MG63 (cell line): ENCODE data around the gene TFIP11. TPM values are rescaled to one million over a fixed set of nuclear protein-coding genes. Genes with fewer than 3 reads are reported as not detected.

Experiments
- DNase-seq: peaks from one replicate; pipeline ENCODE4 v3.0.0-alpha.2; 2020
- H3K27me3 ChIP-seq: fragments of 250-450 bp; sonication (Bioruptor Pico); 2 replicates; pipeline ENCODE4 v1.5.1; 2020; ENCODE audit warnings: mild to moderate bottlenecking, moderate library complexity
- H3K36me3 ChIP-seq: fragments of 250-450 bp; sonication (Bioruptor Pico); 2 replicates; pipeline ENCODE4 v1.5.1; 2020; ENCODE audit warnings: mild to moderate bottlenecking, moderate library complexity
- H3K4me3 ChIP-seq: fragments of 250-450 bp; sonication (Bioruptor Pico); 2 replicates; pipeline ENCODE4 v1.5.1; 2020; ENCODE audit warnings: mild to moderate bottlenecking, moderate library complexity
- H3K9me3 ChIP-seq: fragments of 250-450 bp; sonication (Bioruptor Pico); 2 replicates; pipeline ENCODE4 v1.5.1; 2020; ENCODE audit warnings: mild to moderate bottlenecking, moderate library complexity
- total RNA-seq: library from RNA; depleted of rRNA; stranded (reverse); fragments of >200 nt; shearing (Covaris generic); gene quantifications from 2 replicates; pipeline ENCODE4 v1.2.3, GENCODE V29; 2014; ENCODE audit warnings: low replicate concordance

The TFIP11 gene
- total RNA-seq, 1 experiment from 2014 or later: 37.6 TPM

DNA sequence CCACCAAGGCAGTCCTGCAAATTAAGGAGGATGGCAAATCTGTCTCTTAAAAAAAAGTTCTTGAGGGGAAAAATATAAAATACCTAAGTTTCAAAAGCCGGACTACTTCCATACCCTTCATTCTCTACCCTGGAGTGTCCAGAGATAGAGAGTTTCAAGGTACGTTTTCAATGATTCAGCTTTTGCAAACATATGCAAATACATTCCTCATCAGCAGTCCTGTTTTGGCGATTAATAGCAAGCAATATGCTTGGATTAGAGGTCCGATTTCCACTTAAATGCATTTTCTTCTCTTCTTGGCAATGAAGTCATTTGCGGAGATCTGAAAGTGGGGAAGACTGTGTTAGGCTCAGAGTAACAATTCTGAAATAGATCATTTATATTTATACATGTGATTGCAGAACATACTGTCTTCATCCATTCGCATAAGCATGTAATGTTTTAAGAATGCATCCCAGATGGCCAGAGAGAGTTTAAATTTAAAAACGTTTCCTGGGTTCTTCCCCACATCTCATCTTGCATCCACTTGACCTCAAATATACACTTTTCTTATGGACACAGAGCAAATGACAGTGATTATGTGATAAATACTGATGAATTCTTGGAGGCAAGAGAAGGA, 13.8 kb upstream of the TFIP11 start:
- no peaks in the 10 kb centered on the region; the same call in none of the 2 replicates for H3K36me3 ChIP-seq
- no peaks in the 10 kb centered on the region for H3K9me3 ChIP-seq
- no peak for DNase-seq
- no peaks in the 10 kb centered on the region for H3K27me3 ChIP-seq
- H3K4me3 ChIP-seq: no peak overlapping the region

DNA sequence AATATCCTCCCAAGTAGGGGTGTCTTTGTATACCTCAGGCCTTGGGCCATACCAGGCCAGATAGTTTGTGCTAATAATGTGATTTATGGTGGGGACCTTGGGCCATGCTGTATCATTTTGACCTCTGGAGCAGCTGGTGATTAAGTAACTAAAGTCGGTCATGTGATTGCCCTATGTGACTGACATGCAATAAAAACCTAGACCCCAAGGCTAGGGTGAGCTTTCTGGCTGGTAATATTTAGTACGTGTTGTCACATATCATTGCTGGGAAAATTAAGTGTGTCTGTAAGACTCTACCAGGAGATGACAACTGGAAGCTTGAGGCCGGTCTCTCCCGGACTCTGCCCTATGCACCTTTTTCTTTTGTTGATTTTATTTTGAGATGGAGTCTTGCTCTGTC, 12.6 kb upstream of the TFIP11 start:
- H3K4me3 ChIP-seq: no peak overlapping the region
- H3K36me3 ChIP-seq: no peaks in the 10 kb centered on the region; the same call in none of the 2 replicates
- DNase-seq: no peak
- no peaks in the 10 kb centered on the region for H3K27me3 ChIP-seq
- no peaks in the 10 kb centered on the region for H3K9me3 ChIP-seq

DNA sequence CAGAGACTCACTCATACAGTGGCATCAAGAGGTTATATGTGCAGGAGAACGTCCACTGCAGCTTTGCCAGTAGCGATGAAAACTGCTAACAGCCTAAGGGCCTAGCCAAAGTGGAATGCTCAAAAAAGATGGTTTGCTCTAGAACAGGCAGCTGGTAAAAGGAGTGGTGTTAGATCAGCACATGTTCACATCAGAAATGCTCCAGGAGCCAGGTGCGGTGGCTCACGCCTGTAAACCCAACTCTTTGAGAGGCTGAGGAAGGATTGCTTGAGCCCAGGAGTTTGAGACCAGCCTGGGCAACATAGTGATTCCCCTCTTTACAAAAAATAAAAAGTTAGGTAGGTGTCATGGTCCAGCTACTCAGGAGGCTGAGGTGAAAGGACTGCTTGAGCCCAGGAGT, 10.3 kb upstream of the TFIP11 start:
- Histone ChIP-seq H3K36me3 (no peaks in the 10 kb centered on the region; the same call in 1 of the 2 replicates), H3K9me3 (no peaks in the 10 kb centered on the region), H3K27me3 (no peaks in the 10 kb centered on the region), H3K4me3 (no peak overlapping the region)
- DNase-seq: no peak

DNA sequence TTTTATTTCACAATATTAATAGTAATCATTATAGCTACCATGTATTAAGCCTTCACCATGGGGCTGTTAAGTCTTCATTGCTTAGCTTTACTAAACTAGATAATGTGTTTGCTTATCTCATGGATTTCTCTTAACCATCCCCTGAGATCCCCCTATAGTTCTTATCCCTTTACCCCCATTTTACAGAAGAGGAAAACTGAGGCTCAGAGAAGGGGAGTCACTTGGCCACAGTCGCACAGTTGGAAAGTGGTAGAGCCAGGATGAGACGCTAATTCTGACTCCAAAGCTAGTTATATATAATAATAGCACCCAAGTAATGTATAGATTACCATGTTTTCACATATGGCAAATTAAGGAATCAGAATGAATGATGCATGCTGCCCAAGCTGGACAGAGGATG, 9.7 kb upstream of the TFIP11 start:
- no peak overlapping the region for H3K4me3 ChIP-seq
- DNase-seq: no peak

DNA sequence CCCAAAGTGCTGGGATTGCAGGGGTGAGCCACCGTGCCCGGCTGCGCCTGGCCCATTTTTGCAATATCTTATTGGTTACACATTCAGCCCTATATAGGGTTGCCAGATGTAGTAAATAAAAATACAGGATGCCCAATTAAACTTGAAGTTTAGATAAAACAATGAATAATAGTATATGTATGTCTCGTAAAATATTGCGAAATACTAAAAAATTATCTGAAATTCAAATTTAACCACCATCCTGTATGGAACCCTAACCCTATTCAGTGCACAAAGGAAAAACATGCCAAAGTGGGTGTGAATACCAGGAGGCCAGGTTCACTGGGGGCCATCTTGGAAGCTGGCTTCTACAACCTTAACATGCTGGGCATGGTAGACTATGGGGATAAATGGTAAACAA, 5.2 kb upstream of the TFIP11 start:
- no peaks in the 10 kb centered on the region for H3K9me3 ChIP-seq
- H3K27me3 ChIP-seq: no peaks in the 10 kb centered on the region
- H3K4me3 ChIP-seq: no peak overlapping the region
- DNase-seq: no peak
- no peaks in the 10 kb centered on the region for H3K36me3 ChIP-seq

More for the DNA sequence above, 9.7 kb upstream of the TFIP11 start:
- Histone ChIP-seq H3K36me3 (no peaks in the 10 kb centered on the region; the same call in 1 of the 2 replicates), H3K27me3 (no peaks in the 10 kb centered on the region), H3K9me3 (no peaks in the 10 kb centered on the region)

DNA sequence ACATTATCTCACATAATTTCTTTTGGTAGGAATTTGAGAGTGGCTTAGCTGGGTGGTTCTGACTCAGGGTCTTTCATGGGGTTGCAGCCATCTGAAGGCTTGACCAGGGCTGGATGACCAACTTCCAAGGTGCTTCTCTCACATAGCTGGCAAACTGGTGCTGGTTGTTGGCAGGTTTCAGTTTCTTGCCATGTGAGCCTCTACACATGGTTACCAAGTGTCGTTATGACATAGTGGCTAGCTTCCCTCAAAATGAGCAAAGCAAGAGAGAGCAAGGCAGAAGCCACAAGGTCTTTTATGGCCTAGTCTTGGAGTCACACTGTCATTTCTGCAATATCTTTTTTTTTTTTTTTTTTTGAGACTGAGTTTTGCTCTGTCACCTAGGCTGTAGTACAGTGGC, 4.2 kb upstream of the TFIP11 start:
- H3K27me3 ChIP-seq: no peaks in the 10 kb centered on the region
- H3K9me3 ChIP-seq: no peaks in the 10 kb centered on the region
- no peak overlapping the region for H3K4me3 ChIP-seq
- H3K36me3 ChIP-seq: peaks cover 2% of the 10 kb centered on the region; the same call in 1 of the 2 replicates
- DNase-seq: no peak

DNA sequence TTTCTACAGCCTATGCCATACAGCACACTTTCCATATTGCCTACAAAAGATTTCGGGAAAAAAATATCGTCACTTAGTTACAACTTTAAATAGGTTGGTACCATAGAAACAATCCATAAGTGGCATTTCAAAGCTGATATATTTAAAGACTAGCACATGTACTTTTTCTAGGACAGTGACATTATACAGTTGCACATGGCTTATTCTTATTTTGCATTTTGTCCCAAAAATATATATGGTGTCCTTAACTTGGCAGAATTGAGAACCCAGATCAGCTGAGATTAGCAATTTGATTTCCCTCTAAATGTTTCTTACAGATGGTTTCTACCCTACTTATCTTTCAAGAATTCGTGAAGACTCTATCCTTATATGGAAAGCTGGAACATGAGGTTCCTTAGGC, 3.7 kb upstream of the TFIP11 start:
- H3K9me3 ChIP-seq: no peaks in the 10 kb centered on the region
- H3K36me3 ChIP-seq: peaks cover 2% of the 10 kb centered on the region; the same call in 1 of the 2 replicates
- H3K27me3 ChIP-seq: no peaks in the 10 kb centered on the region
- H3K4me3 ChIP-seq: no peak overlapping the region
- DNase-seq: no peak

DNA sequence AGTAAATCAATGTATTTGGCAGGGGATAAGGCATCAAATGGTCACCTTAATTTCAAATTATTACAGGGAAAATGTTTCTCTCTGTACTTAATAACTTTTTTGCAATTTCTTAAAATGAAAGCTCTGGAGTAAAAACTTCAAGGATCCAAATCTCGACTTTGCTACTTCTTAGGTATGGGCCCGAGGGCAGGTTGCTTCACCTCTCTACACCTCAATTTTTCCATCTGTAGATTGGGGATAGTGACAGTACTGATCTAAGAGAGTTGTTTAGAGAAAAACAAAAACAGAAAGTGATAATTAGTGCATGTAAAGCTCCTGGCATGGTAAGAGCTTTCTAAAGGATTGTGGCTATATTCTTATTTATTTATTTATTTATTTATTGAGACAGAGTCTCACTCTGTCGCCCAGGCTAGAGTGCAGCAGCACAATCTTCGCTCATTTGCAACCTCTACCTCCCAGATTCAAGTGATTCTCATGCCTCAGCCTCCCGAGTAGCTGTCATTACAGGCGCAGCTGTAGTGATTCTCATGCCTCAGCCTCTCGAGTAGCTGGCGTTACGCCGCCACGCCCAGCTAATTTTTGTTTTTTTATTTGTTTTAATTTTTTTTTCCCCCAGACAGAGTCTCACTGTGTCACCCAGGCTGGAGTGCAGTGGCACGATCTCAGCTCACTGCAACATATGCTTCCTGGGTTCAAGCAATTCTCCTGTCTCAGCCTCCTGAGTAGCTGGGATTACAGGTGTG, 2.3 kb upstream of the TFIP11 start:
- H3K4me3 ChIP-seq: no peak overlapping the region
- no peak for DNase-seq
- H3K9me3 ChIP-seq: no peaks in the 10 kb centered on the region
- H3K27me3 ChIP-seq: no peaks in the 10 kb centered on the region
- H3K36me3 ChIP-seq: peaks cover 14% of the 10 kb centered on the region

DNA sequence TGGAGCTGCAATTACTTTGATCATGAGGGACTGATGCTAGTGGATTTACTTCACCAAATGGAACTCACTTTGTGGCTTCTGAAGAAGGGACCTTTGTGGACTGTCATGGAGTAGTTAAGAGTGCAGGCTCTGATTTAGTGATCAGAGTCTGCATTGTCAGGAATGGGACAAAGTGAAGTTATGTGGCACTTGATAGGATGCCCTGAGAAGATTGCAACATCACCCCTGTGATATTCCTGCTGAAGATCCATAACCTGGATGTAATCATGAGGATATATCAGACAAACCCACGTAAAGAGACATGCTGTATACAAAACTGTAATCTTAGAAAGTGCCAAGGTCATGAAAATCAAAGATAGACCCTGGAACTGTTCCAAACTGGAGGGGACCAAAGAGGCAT, 1.6 kb upstream of the TFIP11 start:
- no peak overlapping the region for H3K4me3 ChIP-seq
- H3K27me3 ChIP-seq: no peaks in the 10 kb centered on the region
- DNase-seq: no peak
- no peaks in the 10 kb centered on the region for H3K9me3 ChIP-seq
- H3K36me3 ChIP-seq: peaks cover 22% of the 10 kb centered on the region

DNA sequence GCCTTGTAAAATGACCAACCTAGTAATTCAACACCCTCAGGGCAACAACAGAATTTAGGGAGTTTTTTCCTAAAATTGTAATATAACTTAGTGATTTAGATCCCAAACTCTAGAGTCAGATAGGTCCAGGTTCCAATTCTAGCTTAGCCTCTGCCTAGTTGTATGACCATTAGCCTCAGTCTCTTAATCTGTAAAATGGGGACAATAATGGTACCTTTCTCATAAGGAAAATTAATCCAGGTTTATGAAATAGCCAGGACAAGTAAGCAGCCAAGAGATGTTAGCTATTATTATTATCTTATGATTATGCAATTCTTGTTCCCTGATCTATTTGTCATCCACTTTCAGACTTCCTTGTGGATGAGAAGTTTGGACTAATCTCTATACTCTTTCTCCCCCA, 4.1 kb downstream of the TFIP11 start:
- Histone ChIP-seq H3K27me3 (no peaks in the 10 kb centered on the region), H3K36me3 (peaks cover 62% of the 10 kb centered on the region), H3K9me3 (no peaks in the 10 kb centered on the region), H3K4me3 (no peak overlapping the region)
- no peak for DNase-seq

DNA sequence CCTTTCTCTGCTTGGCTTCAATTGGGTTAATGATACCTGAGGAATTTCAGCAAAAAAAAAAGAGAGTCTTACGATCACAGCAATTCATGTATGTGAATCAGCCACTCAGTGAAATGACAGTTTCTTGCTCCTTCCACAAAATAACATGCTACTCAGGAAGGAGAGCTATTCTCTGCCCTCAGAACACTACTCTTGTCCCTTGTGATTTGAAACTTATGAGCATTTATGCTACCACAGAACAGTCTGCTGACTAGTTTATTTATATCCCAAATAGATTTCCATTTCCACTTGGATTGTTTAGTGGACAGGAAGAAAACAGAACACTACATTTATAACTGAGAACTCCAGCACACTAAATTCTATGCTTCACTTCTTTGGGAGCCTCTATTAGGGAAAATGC, 8.5 kb downstream of the TFIP11 start:
- Histone ChIP-seq H3K36me3 (peaks cover 77% of the 10 kb centered on the region), H3K27me3 (no peaks in the 10 kb centered on the region), H3K9me3 (no peaks in the 10 kb centered on the region), H3K4me3 (no peak overlapping the region)
- DNase-seq: no peak

DNA sequence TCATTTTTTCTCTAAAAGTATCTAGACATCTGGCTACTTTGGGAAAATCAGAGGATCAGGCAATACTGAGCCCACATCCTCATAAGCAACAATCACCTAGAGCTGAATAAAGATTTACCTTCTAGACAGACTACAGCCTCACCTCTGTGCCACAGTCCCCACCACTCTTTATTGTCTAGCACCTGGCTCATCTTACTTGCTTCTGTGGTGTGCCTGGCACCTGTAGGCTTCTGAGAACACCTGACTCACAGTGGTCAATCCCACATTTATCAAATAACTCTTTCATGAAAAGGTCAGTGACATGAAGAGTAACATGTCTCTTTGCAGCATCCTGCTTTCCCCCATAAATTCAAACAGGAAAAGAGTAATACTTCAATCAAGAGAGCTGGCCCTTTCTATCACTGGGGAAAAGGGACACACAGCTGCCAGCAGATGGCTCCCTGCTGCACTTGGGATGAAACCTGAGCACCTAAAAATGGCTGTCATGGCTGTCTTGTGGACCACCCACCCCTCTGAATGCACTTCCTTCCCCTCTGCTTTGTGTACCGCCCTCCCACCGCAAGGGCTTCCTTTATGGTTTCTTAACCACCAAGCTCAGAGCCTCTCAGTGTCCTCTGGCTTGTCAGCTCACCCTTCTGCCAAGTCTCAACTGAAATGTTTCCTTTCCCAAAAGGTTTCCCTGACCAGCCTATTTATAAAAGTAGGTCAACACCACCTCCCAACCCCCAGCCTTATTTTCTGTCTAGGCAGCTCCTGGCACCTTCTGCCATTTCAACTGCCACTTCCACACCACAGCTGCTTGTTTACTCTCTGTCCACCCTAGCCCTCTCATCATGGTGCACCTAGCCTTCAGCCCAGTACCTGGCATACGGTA, 9.3 kb downstream of the TFIP11 start:
- H3K9me3 ChIP-seq: no peaks in the 10 kb centered on the region
- H3K4me3 ChIP-seq: no peak overlapping the region
- no peak for DNase-seq
- peaks cover 74% of the 10 kb centered on the region for H3K36me3 ChIP-seq
- H3K27me3 ChIP-seq: no peaks in the 10 kb centered on the region

DNA sequence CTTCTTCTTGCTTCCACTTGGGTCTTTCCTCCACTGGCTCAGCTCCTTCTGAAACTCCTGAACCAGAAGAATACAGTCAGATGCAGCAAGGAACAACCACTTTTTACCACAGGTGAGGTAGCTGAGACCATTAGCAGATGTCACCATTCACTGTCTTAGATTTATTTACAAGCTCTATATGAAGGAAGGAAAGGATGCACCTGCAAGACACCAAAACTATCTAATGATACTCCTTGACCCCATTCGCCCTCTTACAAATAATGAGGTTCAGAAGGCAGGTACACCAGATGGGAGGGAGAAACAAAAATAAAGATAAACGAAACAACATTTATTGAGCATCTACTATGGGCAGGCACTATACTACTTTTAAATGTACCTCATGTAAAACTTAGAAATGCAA, 10.3 kb downstream of the TFIP11 start:
- Histone ChIP-seq H3K27me3 (no peaks in the 10 kb centered on the region), H3K36me3 (peaks cover 79% of the 10 kb centered on the region), H3K9me3 (no peaks in the 10 kb centered on the region), H3K4me3 (no peak overlapping the region)
- DNase-seq: no peak

DNA sequence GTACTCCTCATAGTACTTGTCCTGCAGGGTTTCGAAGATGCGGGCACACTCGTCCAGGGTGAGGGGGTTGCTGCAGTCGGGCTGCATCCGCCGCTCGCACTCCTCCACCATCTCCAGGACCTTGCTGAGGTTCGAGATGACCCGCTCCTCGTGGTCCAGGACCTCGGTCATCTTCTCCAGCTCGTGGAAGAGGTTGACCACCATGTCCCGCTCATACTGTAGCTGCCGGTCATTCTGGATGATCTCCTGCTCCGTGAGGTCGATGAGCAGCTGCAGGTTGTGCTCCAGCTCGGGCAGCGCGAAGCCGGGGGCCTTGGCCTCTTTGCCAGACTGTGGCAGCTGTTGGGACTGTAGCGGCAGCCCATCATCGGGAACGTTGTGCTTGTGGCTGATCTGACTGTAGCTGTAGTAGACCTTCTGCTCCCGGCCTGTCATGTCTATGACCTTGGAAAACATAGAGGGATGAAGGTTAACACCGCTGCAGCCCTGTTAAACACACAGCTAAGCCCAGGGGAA, 13.0 kb downstream of the TFIP11 start:
- H3K36me3 ChIP-seq: peaks cover 72% of the 10 kb centered on the region
- no peak for DNase-seq
- H3K4me3 ChIP-seq: no peak overlapping the region
- H3K27me3 ChIP-seq: no peaks in the 10 kb centered on the region
- no peaks in the 10 kb centered on the region for H3K9me3 ChIP-seq

DNA sequence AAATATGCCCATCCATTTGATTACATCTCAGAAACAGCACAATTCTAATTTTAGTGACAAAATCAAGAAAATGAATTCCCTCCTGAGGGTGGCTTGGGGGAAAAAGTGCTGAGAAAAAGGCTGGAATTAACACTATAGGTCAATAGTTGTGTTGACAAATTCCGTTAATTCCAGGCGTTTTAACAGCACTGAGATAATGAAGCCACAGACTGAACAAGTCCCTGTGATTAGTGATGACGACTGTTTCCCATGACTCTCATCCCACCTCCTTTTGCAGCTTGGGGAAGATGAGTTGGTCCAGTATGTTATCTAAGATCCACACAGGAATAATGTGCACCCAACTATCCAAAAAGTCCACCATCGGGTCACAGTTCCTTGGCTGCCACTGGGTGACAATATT, 15.8 kb downstream of the TFIP11 start:
- peaks cover 77% of the 10 kb centered on the region for H3K36me3 ChIP-seq
- no peaks in the 10 kb centered on the region for H3K27me3 ChIP-seq
- H3K9me3 ChIP-seq: no peaks in the 10 kb centered on the region
- no peak overlapping the region for H3K4me3 ChIP-seq
- DNase-seq: no peak

DNA sequence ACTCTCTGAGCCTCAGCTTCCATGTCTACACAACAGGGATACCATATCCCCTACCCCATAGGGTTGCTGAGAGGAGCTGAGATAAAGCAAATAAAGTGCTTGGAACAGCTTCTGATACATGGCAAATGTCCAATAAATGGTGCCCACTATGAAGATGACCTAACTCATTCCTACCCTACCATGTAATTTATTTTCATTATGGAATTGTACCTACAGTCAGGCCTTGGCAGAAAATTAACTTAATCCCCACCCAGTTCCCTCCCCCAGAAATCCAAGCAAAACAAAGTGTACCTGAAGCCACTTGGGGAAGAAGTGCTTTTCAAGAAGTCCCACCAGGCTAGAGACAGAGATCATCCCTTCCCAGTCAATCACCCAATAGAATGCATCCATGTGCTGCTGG, 17.8 kb downstream of the TFIP11 start:
- Histone ChIP-seq H3K36me3 (peaks cover 74% of the 10 kb centered on the region), H3K9me3 (no peaks in the 10 kb centered on the region), H3K4me3 (no peak overlapping the region), H3K27me3 (no peaks in the 10 kb centered on the region)
- DNase-seq: no peak

DNA sequence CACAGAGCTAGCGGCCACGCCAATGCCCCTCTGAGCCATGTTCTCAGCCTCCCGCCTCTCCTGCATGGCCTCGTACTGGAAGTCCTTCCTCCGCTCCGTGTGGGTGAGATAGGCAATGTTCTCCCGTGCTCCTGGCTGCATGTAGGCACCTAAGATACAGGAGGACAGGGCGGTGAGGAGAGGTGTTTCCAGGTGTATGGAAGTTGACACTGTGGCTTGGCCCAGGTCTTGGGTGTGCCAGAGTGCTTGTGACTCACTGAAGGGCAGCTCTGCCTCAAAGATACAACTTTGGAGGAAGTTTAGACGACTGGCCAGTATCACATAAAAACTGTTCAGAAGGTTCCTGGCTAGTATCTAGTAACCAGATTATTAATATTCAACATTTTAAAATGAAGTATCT, 20.1 kb downstream of the TFIP11 start:
- peaks cover 78% of the 10 kb centered on the region for H3K36me3 ChIP-seq

More for the DNA sequence above, 20.1 kb downstream of the TFIP11 start:
- H3K9me3 ChIP-seq: no peaks in the 10 kb centered on the region
- no peak overlapping the region for H3K4me3 ChIP-seq
- DNase-seq: no peak
- H3K27me3 ChIP-seq: no peaks in the 10 kb centered on the region
